H9 (cell line): Measurements from ENCODE around the gene GUCY1A1. TPM values are rescaled to one million over a fixed set of nuclear protein-coding genes. Genes with fewer than 3 reads are reported as not detected.

ENCODE experiments used
- DNase-seq: peaks from one replicate; pipeline ENCODE4 v3.0.0-alpha.2; 2017
- H2AFZ ChIP-seq: one replicate; pipeline ENCODE4 v1.6.1; 2013; ENCODE audit warnings: mild to moderate bottlenecking, low read length, control low read depth, moderate library complexity
- H2AK5ac ChIP-seq: 2 replicates; pipeline ENCODE4 v1.6.1; 2013; ENCODE audit warnings: low read length, control low read depth, mixed read lengths; ENCODE audit not compliant: insufficient read length
- H2BK120ac ChIP-seq: one replicate; pipeline ENCODE4 v1.6.1; 2013; ENCODE audit warnings: low read depth, mild to moderate bottlenecking, low read length, control low read depth, inconsistent platforms; ENCODE audit not compliant: poor library complexity, severe bottlenecking
- H2BK12ac ChIP-seq: 2 replicates; pipeline ENCODE4 v1.6.1; 2013; ENCODE audit warnings: low read length, control low read depth, mixed read lengths, low read depth; ENCODE audit not compliant: insufficient read length
- H2BK15ac ChIP-seq: 2 replicates; pipeline ENCODE4 v1.6.1; 2013; ENCODE audit warnings: low read depth, low read length, control low read depth
- H2BK20ac ChIP-seq: one replicate; pipeline ENCODE4 v1.6.1; 2013; ENCODE audit warnings: low read depth, mild to moderate bottlenecking, low read length, control low read depth, inconsistent platforms; ENCODE audit not compliant: poor library complexity, severe bottlenecking
- H2BK5ac ChIP-seq: 2 replicates; pipeline ENCODE4 v1.6.1; 2013; ENCODE audit warnings: low read length, control low read depth, mixed read lengths; ENCODE audit not compliant: insufficient read length
- H3K14ac ChIP-seq: 2 replicates; pipeline ENCODE4 v1.6.1; 2013; ENCODE audit warnings: low read length, control low read depth; ENCODE audit not compliant: insufficient read depth
- H3K18ac ChIP-seq: 2 replicates; pipeline ENCODE4 v1.6.1; 2013; ENCODE audit warnings: low read depth, mild to moderate bottlenecking, mixed read lengths, low read length, control low read depth; ENCODE audit not compliant: insufficient read length
- H3K23ac ChIP-seq: 2 replicates; pipeline ENCODE4 v1.6.1; 2013; ENCODE audit warnings: low read length, control low read depth, mixed read lengths, low read depth; ENCODE audit not compliant: insufficient read length
- H3K23me2 ChIP-seq: 2 replicates; pipeline ENCODE4 v1.6.1; 2013; ENCODE audit warnings: low read depth, mild to moderate bottlenecking, mixed read lengths, low read length, control low read depth; ENCODE audit not compliant: insufficient read length, poor library complexity, severe bottlenecking
- H3K27ac ChIP-seq: 2 replicates; pipeline ENCODE4 v1.5.1; 2013; ENCODE audit warnings: low read length, control low read depth, mixed read lengths, low read depth; ENCODE audit not compliant: insufficient read length
- H3K27me3 ChIP-seq: 2 replicates; pipeline ENCODE4 v1.6.1; 2013; ENCODE audit warnings: low read length, control low read depth, inconsistent platforms; ENCODE audit not compliant: insufficient read depth
- H3K4ac ChIP-seq: 2 replicates; pipeline ENCODE4 v1.6.1; 2013; ENCODE audit warnings: low read depth, mild to moderate bottlenecking, control low read depth, inconsistent platforms, low read length, moderate library complexity
- H3K4me1 ChIP-seq: 2 replicates; pipeline ENCODE4 v1.6.1; 2013; ENCODE audit warnings: low read length, control low read depth, inconsistent platforms; ENCODE audit not compliant: insufficient read depth
- H3K4me2 ChIP-seq: 2 replicates; pipeline ENCODE4 v1.6.1; 2013; ENCODE audit warnings: low read length, control low read depth, mixed read lengths; ENCODE audit not compliant: insufficient read length, insufficient read depth
- H3K56ac ChIP-seq: 2 replicates; pipeline ENCODE4 v1.6.1; 2013; ENCODE audit warnings: low read depth, mild to moderate bottlenecking, mixed read lengths, low read length, control low read depth; ENCODE audit not compliant: insufficient read length
- H3K79me1 ChIP-seq: 2 replicates; pipeline ENCODE4 v1.6.1; 2013; ENCODE audit warnings: low read depth, mild to moderate bottlenecking, moderate library complexity, low read length, control low read depth, inconsistent platforms; ENCODE audit not compliant: insufficient read depth, poor library complexity, severe bottlenecking
- H3K79me2 ChIP-seq: 2 replicates; pipeline ENCODE4 v1.6.1; 2013; ENCODE audit warnings: low read length, control low read depth, inconsistent platforms; ENCODE audit not compliant: insufficient read depth
- H3K9ac ChIP-seq: 2 replicates; pipeline ENCODE4 v1.6.1; 2013; ENCODE audit warnings: low read length, control low read depth, mixed read lengths; ENCODE audit not compliant: insufficient read length; ENCODE audit errors: extremely low read depth
- H3K9me3 ChIP-seq: one replicate; pipeline ENCODE4 v1.6.1; 2013; ENCODE audit warnings: low read depth, low read length, inconsistent platforms; ENCODE audit not compliant: control insufficient read depth
- H3T11ph ChIP-seq: one replicate; pipeline ENCODE4 v1.6.1; 2013; ENCODE audit warnings: mild to moderate bottlenecking, low read length, control low read depth, inconsistent platforms
- H4K20me1 ChIP-seq: one replicate; pipeline ENCODE4 v1.6.1; 2013; ENCODE audit not compliant: control insufficient read depth, insufficient read length, insufficient read depth
- H4K5ac ChIP-seq: 2 replicates; pipeline ENCODE4 v1.6.1; 2013; ENCODE audit warnings: low read depth, mild to moderate bottlenecking, mixed read lengths, low read length, control low read depth; ENCODE audit not compliant: insufficient read length
- H4K8ac ChIP-seq: replicated peaks from 2 replicates; pipeline ENCODE4 v1.6.1; 2013; ENCODE audit warnings: low read length, control low read depth, mixed read lengths, low read depth; ENCODE audit not compliant: insufficient read length
- H4K91ac ChIP-seq: 2 replicates; pipeline ENCODE4 v1.6.1; 2013; ENCODE audit warnings: low read depth, mild to moderate bottlenecking, moderate library complexity, mixed read lengths, low read length, control low read depth; ENCODE audit not compliant: insufficient read length
- H3K27ac Mint-ChIP-seq, 3 experiments: 2 replicates in 2 of 3; 3 replicates in 1 of 3; pipeline ENCODE4 v1.8.0; 2020 to 2021; ENCODE audit warnings: mixed read lengths in 3 of 3, mild to moderate bottlenecking in 1 of 3, moderate library complexity in 1 of 3
- H3K27me3 Mint-ChIP-seq: 2 replicates; pipeline ENCODE4 v1.8.0; 2021; ENCODE audit warnings: low read depth, mild to moderate bottlenecking, moderate library complexity, mixed read lengths
- H3K36me3 Mint-ChIP-seq, 3 experiments: 2 replicates in 2 of 3; 3 replicates in 1 of 3; pipeline ENCODE4 v1.8.0; 2020 to 2021; ENCODE audit warnings: low read depth in 3 of 3, mixed read lengths in 3 of 3; ENCODE audit not compliant: insufficient read depth in 1 of 3
- H3K4me1 Mint-ChIP-seq, 2 experiments: 2 replicates each; pipeline ENCODE4 v1.8.0; 2020; ENCODE audit warnings: mixed read lengths in 2 of 2
- H3K4me3 Mint-ChIP-seq, 2 experiments: 2 replicates in 1 of 2; 3 replicates in 1 of 2; pipeline ENCODE4 v1.8.0; 2020 to 2021; ENCODE audit warnings: mild to moderate bottlenecking in 2 of 2, mixed read lengths in 2 of 2, moderate library complexity in 1 of 2
- H3K9me3 Mint-ChIP-seq, 2 experiments: 2 replicates in 1 of 2; 3 replicates in 1 of 2; pipeline ENCODE4 v1.8.0; 2020; ENCODE audit warnings: mild to moderate bottlenecking in 2 of 2, mixed read lengths in 2 of 2, moderate library complexity in 1 of 2
- CTCF ChIP-seq: fragments of 200-600 bp; sonication (generic); conservative IDR thresholded peaks from 3 replicates; pipeline ENCODE4 v1.8.0; 2021; ENCODE audit warnings: antibody characterized with exemption, mild to moderate bottlenecking
- WGBS: extraction: QIAGEN DNeasy Blood & Tissue Kit; methylation state at CpG from one replicate; pipeline ENCODE4 v1.1.7; 2013; ENCODE audit warnings: missing lambda C conversion rate, low lambda C conversion rate, mixed read lengths; ENCODE audit not compliant: insufficient read length; ENCODE audit errors: extremely low coverage; 5-methylcytosine and 5-hydroxymethylcytosine counted together
- total RNA-seq: library from RNA; stranded (reverse); gene quantifications from 2 replicates; pipeline ENCODE4 v1.2.1, GENCODE V29; 2021

Gene GUCY1A1
- total RNA-seq, 1 experiment from 2014 or later, result not detected

- DNase-seq, result no peak
- H3K9ac ChIP-seq, result no peak overlapping the region
- H3K18ac ChIP-seq, result no peak overlapping the region
- no peaks in the 10 kb centered on the region for H3K79me1 ChIP-seq
- no peak overlapping the region for H3K14ac ChIP-seq
- no peak overlapping the region for H3K23ac ChIP-seq
- peaks cover 15 to 17% of the 10 kb centered on the region in 2 experiments for H3K4me1 Mint-ChIP-seq
- H3K4me3 Mint-ChIP-seq, result no peak overlapping the region
- H2BK12ac ChIP-seq, result no peak overlapping the region
- no peak overlapping the region for H3K4me2 ChIP-seq
- no peak overlapping the region for H2AFZ ChIP-seq
- no peak overlapping the region for H4K8ac ChIP-seq
- H3K9me3 ChIP-seq, result no peaks in the 10 kb centered on the region
- no CpG with 5 or more reads among the region's 3 CpGs for WGBS
- H3K27me3 Mint-ChIP-seq, result no peaks in the 10 kb centered on the region; the same call in 1 of the 2 replicates
- no peak overlapping the region for H2BK20ac ChIP-seq
- no peak overlapping the region for H4K91ac ChIP-seq
- no peaks in the 10 kb centered on the region for H3K79me2 ChIP-seq
- H2BK5ac ChIP-seq, result no peak overlapping the region
- H4K5ac ChIP-seq, result no peak overlapping the region
- no peak overlapping the region for H2AK5ac ChIP-seq
- no peak overlapping the region for H2BK120ac ChIP-seq
- H3K4ac ChIP-seq, result no peak overlapping the region
- peaks cover 0 to 4% of the 10 kb centered on the region in 2 experiments; a peak in 1 of 5 replicates for H3K9me3 Mint-ChIP-seq
- no peak overlapping the region for H3T11ph ChIP-seq
- H3K27ac Mint-ChIP-seq, result no peak overlapping the region
- no peaks in the 10 kb centered on the region for H3K27me3 ChIP-seq
- no peak overlapping the region for H3K27ac ChIP-seq
- H3K56ac ChIP-seq, result no peak overlapping the region
- H3K36me3 Mint-ChIP-seq, result peaks cover 0 to 1% (median 0%) of the 10 kb centered on the region in 3 experiments; a peak in 2 of 7 replicates
- peak; percentile 53 for TF ChIP-seq CTCF
- H3K23me2 ChIP-seq, result no peaks in the 10 kb centered on the region
- H2BK15ac ChIP-seq, result no peak overlapping the region
- no peaks in the 10 kb centered on the region for H4K20me1 ChIP-seq
- no peaks in the 10 kb centered on the region for H3K4me1 ChIP-seq
These were observed 75.8 kb downstream of the GUCY1A1 start for GRCh38 chr4:155742310-155743015.
